Kidney epithelial cell (primary cell): Measurements from ENCODE around the gene CENPW. TPM values are rescaled to one million over a fixed set of nuclear protein-coding genes. Genes with fewer than 3 reads are reported as not detected.

Experiments
- DNase-seq: peaks from one replicate; pipeline ENCODE4 v3.0.0-alpha.2; 2010; ENCODE audit warnings: low read depth
- H3K27me3 ChIP-seq: 2 replicates; pipeline ENCODE4 v1.6.0; 2011; ENCODE audit warnings: low read length; ENCODE audit not compliant: control insufficient read depth, insufficient read depth
- H3K36me3 ChIP-seq: 2 replicates; pipeline ENCODE4 v1.5.1; 2011; ENCODE audit warnings: low read length; ENCODE audit not compliant: control insufficient read depth, insufficient read depth
- H3K4me3 ChIP-seq: 2 replicates; pipeline ENCODE4 v1.5.1; 2011; ENCODE audit warnings: low read depth, mild to moderate bottlenecking, control low read depth, low read length
- CTCF ChIP-seq: IDR thresholded peaks from 2 replicates; pipeline ENCODE4 v1.5.1; 2011; ENCODE audit warnings: mild to moderate bottlenecking, moderate library complexity, low read length, control low read depth, inconsistent platforms; ENCODE audit not compliant: insufficient read depth, poor library complexity, severe bottlenecking
- total RNA-seq: library from RNA; depleted of rRNA; stranded (reverse); fragments of >200 nt; gene quantifications from 2 replicates; pipeline ENCODE4 v1.2.3, GENCODE V29; 2015

The CENPW gene
- total RNA-seq, 1 donor from 2014 or later, result 5.7 TPM

GRCh38 chr6:126376682-126377081 lies 36.8 kb downstream of the CENPW start:
- Histone ChIP-seq H3K4me3 (no peak overlapping the region), H3K27me3 (no peaks in the 10 kb centered on the region), H3K36me3 (no peaks in the 10 kb centered on the region)
- no peak for DNase-seq
- TF ChIP-seq CTCF, result no peak

GRCh38 chr6:126377594-126378153 lies 37.8 kb downstream of the CENPW start:
- no peak for DNase-seq
- H3K36me3 ChIP-seq, result no peaks in the 10 kb centered on the region
- no peak overlapping the region for H3K4me3 ChIP-seq
- no peaks in the 10 kb centered on the region for H3K27me3 ChIP-seq
- TF ChIP-seq CTCF, result no peak

GRCh38 chr6:126380072-126380583 lies 40.2 kb downstream of the CENPW start:
- TF ChIP-seq CTCF, result no peak
- no peak for DNase-seq

GRCh38 chr6:126381498-126381897 lies 41.6 kb downstream of the CENPW start:
- no peak overlapping the region for H3K4me3 ChIP-seq
- no peaks in the 10 kb centered on the region for H3K27me3 ChIP-seq
- no peaks in the 10 kb centered on the region for H3K36me3 ChIP-seq
- TF ChIP-seq CTCF, result no peak
- DNase-seq, result no peak

More at GRCh38 chr6:126380072-126380583, 40.2 kb downstream of the CENPW start:
- Histone ChIP-seq H3K4me3 (no peak overlapping the region), H3K36me3 (no peaks in the 10 kb centered on the region), H3K27me3 (no peaks in the 10 kb centered on the region)

GRCh38 chr6:126383203-126383602 lies 43.3 kb downstream of the CENPW start:
- Histone ChIP-seq H3K27me3 (no peaks in the 10 kb centered on the region), H3K4me3 (no peak overlapping the region), H3K36me3 (no peaks in the 10 kb centered on the region)
- no peak for DNase-seq
- no peak for TF ChIP-seq CTCF

GRCh38 chr6:126385536-126385935 lies 45.6 kb downstream of the CENPW start:
- no peaks in the 10 kb centered on the region for H3K36me3 ChIP-seq

More at GRCh38 chr6:126385536-126385935, 45.6 kb downstream of the CENPW start:
- no peak for TF ChIP-seq CTCF
- Histone ChIP-seq H3K4me3 (no peak overlapping the region), H3K27me3 (no peaks in the 10 kb centered on the region)
- DNase-seq, result no peak
